ENCODE results near the gene DENND5A. TPM values are rescaled to one million over a fixed set of nuclear protein-coding genes. Genes with fewer than 3 reads are reported as not detected.

Gene DENND5A
- polyA plus RNA-seq (2011; rRNA removed) (145 and 175 TPM in 2 replicates), polyA minus RNA-seq (2011; rRNA and poly(A)+ RNA removed) (333 and 414 TPM in 2 replicates)

DNA sequence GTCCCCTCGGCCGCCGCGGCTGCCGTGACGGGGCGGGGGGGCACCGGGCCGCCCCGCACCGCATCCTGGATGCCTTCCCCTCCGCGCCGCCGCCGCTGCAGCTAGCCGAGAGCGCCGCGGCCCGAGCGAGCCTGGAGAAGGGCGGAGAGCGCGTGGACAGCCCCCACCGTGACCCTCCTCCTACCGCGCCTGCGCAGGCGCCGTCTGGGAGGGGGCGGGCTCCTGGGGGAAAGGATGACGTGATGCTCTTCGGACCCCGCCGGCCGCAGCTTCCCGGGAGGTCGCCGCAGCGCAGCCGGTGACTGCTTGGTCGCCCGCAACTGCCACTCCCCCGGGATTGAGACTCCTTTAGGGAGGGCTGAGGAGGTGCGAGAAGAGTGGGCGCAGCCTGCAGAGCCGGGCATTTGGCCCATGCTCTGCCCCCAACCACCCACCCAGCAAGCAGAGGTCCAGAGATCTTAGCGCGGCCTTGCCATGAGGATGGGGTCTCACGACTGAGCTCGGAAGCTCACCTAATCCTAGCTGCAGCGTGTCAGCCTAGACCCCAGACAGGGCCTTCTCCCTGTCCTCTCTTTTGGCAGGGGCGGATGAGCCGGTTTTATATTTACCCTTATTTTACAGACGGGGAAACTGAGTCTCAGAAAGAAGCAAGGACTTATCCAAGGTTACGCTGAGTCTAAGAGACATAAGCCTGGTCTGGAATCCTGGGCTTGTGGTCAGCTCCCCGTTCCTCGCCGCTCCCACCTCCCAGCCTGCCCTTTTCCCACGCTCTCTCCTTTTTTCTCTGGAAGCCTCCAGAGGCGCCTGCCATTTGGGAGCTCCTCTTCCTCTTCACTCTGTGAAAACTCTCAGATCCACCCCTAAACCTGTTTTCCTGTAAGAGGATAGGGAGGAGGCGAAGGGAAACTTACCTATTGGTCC is at the start of gene DENND5A:
Gene DENND5A (minus strand): TSS at position 140 of the 921 bp plus-strand sequence. CDS start 281 bp downstream, outside the sequence.
- H3K27ac ChIP-seq (ENCODE audit: low read depth, low read length) = peak within 1 kb of the TSS; percentile 89
- ChIA-PET CTCF (interaction anchor here (0.6 to 1.2 kb wide), 2 partner anchors 147 to 242 kb away, joined by 3 to 5 read pairs; no protein-coding TSS in a partner anchor), POLR2A (interaction anchor here (0.6 to 2.0 kb wide), 8 partner anchors 23 to 1039 kb away, joined by 3 to 20 read pairs (median 3); partner anchors contain the start of genes ADM, IPO7 and ZNF143)
- DNase-seq (ENCODE audit: low read depth, low spot score) = peak; percentile 51
- H3K9me3 ChIP-seq (ENCODE audit: control insufficient read depth, insufficient read depth, low read length) = peaks cover 3% of the 10 kb centered on the region; the same call in 1 of the 2 replicates
- peak within 1 kb of the TSS; percentile 86 for H3K4me3 ChIP-seq (ENCODE audit: low read depth, low read length)
- TF ChIP-seq CTCF (IDR thresholded peaks at IDR 0.05; ENCODE audit: low read depth, low read length) = no peak
- no peaks in the 10 kb centered on the region for H3K27me3 ChIP-seq (ENCODE audit: control insufficient read depth, insufficient read depth, low read length)

- Histone ChIP-seq H3K27me3 (ENCODE audit: control insufficient read depth, insufficient read depth, low read length) (no peaks in the 10 kb centered on the region), H3K27ac (ENCODE audit: low read depth, low read length) (peak within 1 kb of the TSS; percentile 88), H3K4me3 (ENCODE audit: low read depth, low read length) (peak within 1 kb of the TSS; percentile 93), H3K9me3 (ENCODE audit: control insufficient read depth, insufficient read depth, low read length) (no peaks in the 10 kb centered on the region; the same call in 1 of the 2 replicates)
- DNase-seq (ENCODE audit: low read depth, low spot score) = peak; percentile 94
- POLR2A ChIA-PET = interaction anchor here (0.5 to 2.0 kb wide), 6 partner anchors 46 to 146 kb away, joined by 3 to 9 read pairs (median 3); partner anchors contain the start of genes DENND5A, IPO7 and ZNF143
- CTCF ChIA-PET = interaction anchor here (0.8 to 1.4 kb wide), 5 partner anchors 71 to 298 kb away, joined by 4 to 5 read pairs (median 4); partner anchors contain the start of gene IPO7
- TF ChIP-seq CTCF (IDR thresholded peaks at IDR 0.05; ENCODE audit: low read depth, low read length) = 0 out of 2 replicates have a peak, but pooled peaks have one; percentile 11
These were observed 49.3 kb upstream of the DENND5A start, which contains the start of gene TMEM41B for GRCh38 chr11:9314291-9315077. TSS of gene TMEM41B (minus strand) at chr11:9314593. CDS start at chr11:9314441, 152 bp downstream.

DNA sequence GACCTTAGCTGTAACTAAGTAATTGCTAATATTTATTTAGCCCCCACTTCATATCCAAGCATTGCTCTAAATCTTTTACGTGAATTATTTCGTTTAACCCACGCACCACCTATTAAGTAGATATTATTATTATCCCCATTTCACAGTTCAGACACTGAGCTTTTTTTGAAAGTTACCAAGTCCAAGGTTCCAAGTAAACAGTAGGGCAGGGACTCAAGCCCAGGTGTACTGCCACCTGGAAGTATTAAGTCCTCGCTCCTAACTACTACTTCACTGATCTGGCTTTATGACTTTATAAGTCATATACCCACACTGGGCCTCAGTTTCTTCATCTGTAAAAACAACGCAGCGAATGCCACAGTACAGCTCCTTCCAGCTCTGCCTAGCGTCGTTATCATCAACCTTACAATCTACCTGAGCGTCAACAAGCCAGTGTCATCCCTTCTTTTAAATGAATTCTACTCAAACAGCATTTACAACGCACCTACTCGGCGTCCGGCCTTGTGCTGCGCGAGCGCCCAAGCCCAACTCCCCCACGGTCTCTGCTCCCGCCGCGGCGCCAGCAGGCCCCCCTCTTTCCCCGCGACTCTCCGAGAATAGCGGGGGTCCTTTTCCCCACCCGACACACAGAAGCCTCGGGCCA is 48.6 kb upstream of the DENND5A start:
- peak overlapping the region; percentile 68 for H3K27ac ChIP-seq (ENCODE audit: low read depth, low read length)
- POLR2A ChIA-PET = interaction anchor here (0.5 to 2.0 kb wide), 3 partner anchors 48 to 145 kb away, joined by 3 to 9 read pairs (median 3); partner anchors contain the start of genes DENND5A and IPO7
- H3K4me3 ChIP-seq (ENCODE audit: low read depth, low read length) = peak overlapping the region; percentile 93
- no peaks in the 10 kb centered on the region for H3K27me3 ChIP-seq (ENCODE audit: control insufficient read depth, insufficient read depth, low read length)
- DNase-seq (ENCODE audit: low read depth, low spot score) = no peak
- TF ChIP-seq CTCF (IDR thresholded peaks at IDR 0.05; ENCODE audit: low read depth, low read length) = no peak
- CTCF ChIA-PET = interaction anchor here (1.2 to 1.4 kb wide), 3 partner anchors 72 to 299 kb away, joined by 4 read pairs; no protein-coding TSS in a partner anchor
- no peaks in the 10 kb centered on the region; the same call in 1 of the 2 replicates for H3K9me3 ChIP-seq (ENCODE audit: control insufficient read depth, insufficient read depth, low read length)

GRCh38 chr11:9310485-9311090 is 45.4 kb upstream of the DENND5A start:
- ChIA-PET CTCF (interaction anchor here (0.6 to 1.9 kb wide), 4 partner anchors 8 to 1013 kb away, joined by 3 to 7 read pairs (median 3); no protein-coding TSS in a partner anchor), POLR2A (interaction anchor here (1.4 kb wide), 1 partner anchor 150 kb away, joined by 5 read pairs; the partner anchor contains the start of gene ZNF143)
- Histone ChIP-seq H3K27me3 (ENCODE audit: control insufficient read depth, insufficient read depth, low read length) (no peaks in the 10 kb centered on the region), H3K9me3 (ENCODE audit: control insufficient read depth, insufficient read depth, low read length) (no peaks in the 10 kb centered on the region; the same call in 1 of the 2 replicates), H3K4me3 (ENCODE audit: low read depth, low read length) (no peak overlapping the region), H3K27ac (ENCODE audit: low read depth, low read length) (no peak overlapping the region)
- DNase-seq (ENCODE audit: low read depth, low spot score) = no peak
- no peak for TF ChIP-seq CTCF (IDR thresholded peaks at IDR 0.05; ENCODE audit: low read depth, low read length)

Data from AG04450 (cell line).